Activated CD8-positive, alpha-beta memory T cell treated with anti-CD3 and anti-CD28 coated beads, Interleukin-2, amount 50 U/mL, for 4 hours (primary cell): ENCODE data around the gene FER1L5.

ENCODE experiments used
- DNase-seq: peaks from one replicate; pipeline ENCODE4 v3.0.0-alpha.2; 2020

FER1L5 gene

GRCh38 chr2:96642564-96643360 is at the start of gene FER1L5:
FER1L5 (plus strand) TSS chr2:96642764; CDS start chr2:96642837, 73 bp downstream.
- DNase-seq = no peak

GRCh38 chr2:96594282-96594681 is 48.3 kb upstream of the FER1L5 start:
- no peak for DNase-seq

GRCh38 chr2:96594691-96595152 is 47.8 kb upstream of the FER1L5 start:
- DNase-seq = no peak

GRCh38 chr2:96596596-96596995 is 46.0 kb upstream of the FER1L5 start:
- DNase-seq = no peak

GRCh38 chr2:96599941-96600340 is 42.6 kb upstream of the FER1L5 start:
- no peak for DNase-seq

- DNase-seq = no peak
Observed at GRCh38 chr2:96601382-96602292, 40.9 kb upstream of the FER1L5 start.

- no peak for DNase-seq
Observed at GRCh38 chr2:96602330-96602823, 40.2 kb upstream of the FER1L5 start.

GRCh38 chr2:96604104-96604503 is 38.5 kb upstream of the FER1L5 start:
- DNase-seq = no peak

GRCh38 chr2:96608469-96609455 is 33.8 kb upstream of the FER1L5 start:
- no peak for DNase-seq

GRCh38 chr2:96616128-96616527 is 26.4 kb upstream of the FER1L5 start:
- no peak for DNase-seq

GRCh38 chr2:96616535-96616934 is 26.0 kb upstream of the FER1L5 start:
- DNase-seq = no peak

- no peak for DNase-seq
Observed at GRCh38 chr2:96617012-96617411, 25.6 kb upstream of the FER1L5 start.

- no peak for DNase-seq
Observed at GRCh38 chr2:96618596-96619283, 23.8 kb upstream of the FER1L5 start.

- no peak for DNase-seq
Observed at GRCh38 chr2:96622544-96622943, 20.0 kb upstream of the FER1L5 start.

GRCh38 chr2:96623116-96623515 is 19.4 kb upstream of the FER1L5 start:
- no peak for DNase-seq

- no peak for DNase-seq
Observed at GRCh38 chr2:96625571-96626552, 16.7 kb upstream of the FER1L5 start.

- no peak for DNase-seq
Observed at GRCh38 chr2:96626553-96626942, 16.0 kb upstream of the FER1L5 start.

- no peak for DNase-seq
Observed at GRCh38 chr2:96631804-96632435, 10.6 kb upstream of the FER1L5 start.

GRCh38 chr2:96633641-96634040 is 8.9 kb upstream of the FER1L5 start:
- DNase-seq = no peak
